GM21717 (cell line): ENCODE data around the gene NCOA7.

Experiments
- ATAC-seq: cut with Tn5 transposase; IDR thresholded peaks from one replicate; pipeline ENCODE4 v1.9.1; 2021; ENCODE audit warnings: mild to moderate bottlenecking, moderate library complexity; ENCODE audit not compliant: unreplicated experiment

The NCOA7 gene

GRCh38 chr6:125809570-125810170 lies 18.9 kb downstream of the NCOA7 start:
- no peak for ATAC-seq

DNA sequence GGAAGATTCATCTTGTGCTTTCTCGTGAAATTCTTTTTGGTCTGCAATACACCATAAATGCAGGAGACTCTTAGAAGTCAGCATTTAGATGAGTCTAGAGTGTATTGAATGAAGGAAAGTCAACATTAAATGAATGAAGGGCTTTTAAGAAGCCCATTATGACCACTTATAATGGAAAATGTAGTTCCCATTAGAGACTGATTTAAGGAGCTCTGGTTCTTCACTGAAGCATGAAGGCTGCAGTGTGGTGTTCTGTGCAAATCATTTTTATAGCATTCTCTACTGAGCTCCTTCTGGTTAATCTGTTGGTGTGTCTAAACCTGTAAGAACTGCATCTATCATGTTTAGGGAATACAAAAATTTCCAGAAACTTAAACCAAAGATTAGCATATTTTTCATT lies 19.7 kb downstream of the NCOA7 start:
- no peak for ATAC-seq

DNA sequence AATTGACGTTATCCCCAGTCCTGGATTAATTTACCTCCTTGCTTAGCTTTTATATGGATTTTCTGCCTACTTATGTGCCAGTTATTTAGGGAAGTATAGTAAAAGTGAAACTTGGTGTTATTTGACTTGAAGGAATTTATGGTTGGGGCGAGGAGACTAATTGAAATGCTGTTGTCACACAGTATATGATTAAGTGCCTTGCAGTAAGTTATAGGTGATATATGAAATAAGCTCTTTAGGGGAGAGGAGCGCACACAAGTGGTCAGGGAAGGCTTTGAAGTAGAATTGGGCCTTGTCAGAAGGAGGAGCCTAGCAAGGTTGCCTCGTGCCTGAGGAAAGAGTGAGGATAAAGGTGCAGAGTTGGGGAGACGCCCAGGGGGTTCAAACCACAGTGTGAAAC lies 20.5 kb downstream of the NCOA7 start:
- ATAC-seq = no peak

DNA sequence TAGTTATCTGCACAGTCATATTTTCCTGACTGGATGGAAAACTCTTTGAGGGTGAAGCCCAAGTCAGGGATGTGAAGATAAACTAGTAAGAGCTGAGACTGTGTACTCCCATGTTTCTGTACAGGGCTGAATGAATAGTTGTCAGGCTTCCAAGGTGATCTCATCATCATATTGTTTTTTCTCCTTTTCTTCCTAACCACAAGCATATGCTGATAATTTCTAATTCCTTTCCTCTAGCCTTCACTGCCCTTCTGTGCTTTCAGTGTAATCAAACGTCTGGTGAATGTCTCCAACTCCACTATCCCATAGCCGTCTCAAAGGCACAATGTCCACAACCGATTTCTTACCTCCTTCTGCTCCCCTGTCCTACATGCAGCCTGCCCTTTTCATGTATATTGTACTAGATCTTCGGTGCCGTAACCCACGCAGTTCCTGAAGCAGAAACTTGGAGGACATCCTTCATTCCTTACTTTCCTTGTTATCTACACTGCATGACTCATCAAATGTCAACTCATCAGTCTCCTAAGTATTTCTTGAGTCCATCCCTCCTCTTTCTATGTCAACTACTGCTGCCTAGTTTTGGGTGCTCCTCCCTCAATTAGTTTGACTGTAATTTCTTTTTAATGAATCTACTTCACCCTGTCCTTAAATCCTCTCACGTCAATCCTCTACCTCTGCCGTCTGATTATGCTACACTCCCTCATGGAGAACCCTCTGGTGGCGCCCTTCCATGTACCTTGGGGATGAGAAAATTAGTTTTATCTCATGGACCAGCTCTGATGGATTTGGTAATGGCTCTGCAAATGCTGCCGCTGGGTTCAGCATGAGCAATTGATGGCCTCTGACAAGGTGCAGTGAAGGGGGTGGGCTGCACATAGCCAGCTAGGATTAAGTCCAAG lies 21.9 kb downstream of the NCOA7 start:
- ATAC-seq = no peak

GRCh38 chr6:125814481-125814880 lies 23.7 kb downstream of the NCOA7 start:
- ATAC-seq = peak; percentile 38

- no peak for ATAC-seq
These were observed 24.5 kb downstream of the NCOA7 start for GRCh38 chr6:125815080-125815910.

- no peak for ATAC-seq
These were observed 26.1 kb downstream of the NCOA7 start for GRCh38 chr6:125816828-125817280.

- ATAC-seq = peak; percentile 50
These were observed 27.5 kb downstream of the NCOA7 start for GRCh38 chr6:125818225-125818657.

DNA sequence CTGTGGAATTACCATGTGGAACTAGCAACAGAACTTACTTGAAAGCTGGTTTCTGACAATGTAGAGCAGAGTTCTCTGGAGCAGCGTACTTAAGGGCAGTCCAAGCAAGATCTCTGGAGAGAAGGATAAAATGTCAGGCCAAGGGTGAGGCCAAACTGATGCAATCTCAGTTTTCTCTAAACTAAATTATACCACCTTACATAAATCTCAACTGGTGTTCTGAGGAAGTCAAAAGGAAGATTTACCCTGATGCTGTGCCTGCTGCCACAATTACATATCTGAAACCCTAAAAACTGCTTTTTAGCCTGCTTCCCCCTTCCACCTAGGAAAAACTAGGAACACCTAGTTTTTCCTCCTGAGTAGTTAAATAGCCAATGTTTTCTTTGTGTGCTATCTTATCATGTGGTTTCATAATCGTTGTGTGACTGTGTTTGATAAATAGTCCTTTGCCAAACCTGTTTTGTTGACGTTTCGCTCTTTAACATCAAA lies 28.1 kb downstream of the NCOA7 start:
- no peak for ATAC-seq

DNA sequence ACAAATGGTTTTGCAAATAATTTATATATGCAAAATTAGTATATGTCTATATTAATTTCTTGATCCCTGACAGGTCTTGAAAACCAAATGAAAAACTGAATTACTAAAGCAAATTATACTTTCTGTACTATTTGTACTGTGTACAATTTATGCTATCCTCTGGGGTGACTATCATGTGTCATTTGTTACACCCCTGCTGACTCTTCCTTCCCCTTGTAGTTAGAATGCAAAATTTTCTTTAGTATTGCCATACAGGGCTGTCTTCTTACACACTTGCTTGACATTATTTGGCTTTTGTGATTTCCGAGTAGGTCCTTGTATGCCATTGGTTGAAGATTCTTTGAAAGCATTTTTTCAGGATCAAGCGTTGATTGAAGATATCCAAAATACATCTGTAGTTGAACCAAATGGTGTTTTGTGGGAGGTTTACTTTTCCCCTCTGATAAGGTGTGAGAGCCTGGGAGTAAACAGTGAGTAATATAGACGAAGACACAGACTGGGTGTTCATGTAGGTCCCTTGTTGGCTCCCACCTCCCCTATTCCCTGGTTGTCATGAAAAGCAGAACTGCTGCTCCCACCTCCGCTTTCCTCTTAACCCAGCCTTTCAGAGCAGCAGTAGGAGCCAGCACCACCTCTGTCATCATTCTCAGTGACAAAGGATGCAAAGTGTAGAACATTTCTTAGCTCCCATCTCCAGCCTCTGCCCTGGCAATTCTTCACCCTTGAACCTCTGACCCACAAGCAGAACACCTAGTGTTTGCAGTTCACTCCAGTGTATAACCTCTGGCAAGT lies 29.0 kb downstream of the NCOA7 start:
- no peak for ATAC-seq

DNA sequence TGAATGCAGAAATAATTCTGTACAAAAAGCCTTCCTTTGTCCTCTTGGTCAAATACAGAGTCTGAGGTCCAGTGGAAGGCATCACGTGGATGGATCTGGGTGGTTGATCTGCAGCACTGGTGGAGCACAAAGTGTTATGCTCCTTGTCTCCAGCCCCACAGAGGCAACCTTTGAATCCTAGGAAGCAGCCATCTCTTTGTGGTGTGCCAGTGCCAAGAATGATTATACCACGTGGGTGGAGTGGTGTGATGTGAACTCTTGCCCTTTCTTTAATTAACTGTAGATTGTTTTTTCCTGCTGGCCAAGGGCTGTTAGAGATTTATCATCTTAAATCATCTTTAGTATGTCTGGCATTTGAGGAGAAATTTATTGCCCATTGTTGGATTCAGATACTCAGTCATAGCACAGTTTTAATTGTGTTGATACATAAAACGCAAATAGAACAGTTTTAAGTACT lies 31.1 kb downstream of the NCOA7 start:
- ATAC-seq = no peak

DNA sequence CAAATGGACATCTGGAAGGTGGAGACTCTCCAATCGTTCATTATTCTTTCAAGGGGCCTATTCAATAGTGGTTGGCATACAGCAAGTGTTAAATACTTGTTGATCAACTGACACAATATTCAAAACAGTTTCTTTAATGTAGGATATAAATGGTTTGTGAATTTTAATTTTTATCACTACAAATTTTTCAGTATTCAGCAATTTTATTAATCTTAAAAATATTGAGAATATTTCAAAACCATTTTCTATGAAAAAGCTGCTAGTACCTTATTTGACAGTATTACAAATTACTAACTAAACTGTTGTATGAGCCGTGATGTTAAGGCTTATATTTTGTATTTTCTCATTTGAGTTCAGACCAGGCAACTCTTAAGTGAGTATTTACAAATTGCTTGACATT lies 32.4 kb downstream of the NCOA7 start:
- no peak for ATAC-seq

GRCh38 chr6:125824946-125825771 lies 34.4 kb downstream of the NCOA7 start:
- ATAC-seq = no peak

DNA sequence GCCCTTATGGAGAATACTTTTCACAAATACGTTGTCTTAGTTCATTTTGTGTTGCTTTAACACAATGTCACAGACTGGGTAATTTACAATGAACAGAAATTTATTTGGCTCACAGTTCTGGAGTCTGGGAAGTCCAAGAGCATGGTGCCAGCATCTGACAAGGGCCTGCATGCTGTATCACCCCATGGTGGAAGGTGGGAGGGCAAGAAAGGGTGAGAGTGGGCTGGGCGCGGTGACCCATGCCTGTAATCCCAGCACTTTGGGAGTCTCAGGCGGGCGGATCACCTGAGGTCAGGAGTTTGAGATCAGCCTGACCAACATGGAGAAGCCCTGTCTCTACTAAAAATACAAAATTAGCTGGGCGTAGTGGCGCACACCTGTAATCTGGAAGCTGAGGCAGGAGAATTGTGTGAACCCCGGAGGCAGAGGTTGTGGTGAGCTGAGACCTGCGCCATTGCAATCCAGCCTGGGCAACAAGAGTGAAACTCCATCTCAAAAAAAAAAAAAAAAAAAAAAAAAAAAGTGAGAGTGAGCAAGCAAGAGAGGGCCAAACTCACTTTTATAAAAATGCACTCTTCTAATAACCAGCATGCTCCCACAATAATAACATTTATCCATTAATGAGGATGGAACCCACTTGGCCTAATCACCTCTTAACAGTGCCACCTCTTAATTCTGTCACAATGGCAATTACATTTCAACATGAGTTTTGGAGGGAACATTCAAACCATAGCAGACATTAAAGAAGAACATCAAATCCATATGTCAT lies 36.1 kb downstream of the NCOA7 start:
- ATAC-seq = no peak

DNA sequence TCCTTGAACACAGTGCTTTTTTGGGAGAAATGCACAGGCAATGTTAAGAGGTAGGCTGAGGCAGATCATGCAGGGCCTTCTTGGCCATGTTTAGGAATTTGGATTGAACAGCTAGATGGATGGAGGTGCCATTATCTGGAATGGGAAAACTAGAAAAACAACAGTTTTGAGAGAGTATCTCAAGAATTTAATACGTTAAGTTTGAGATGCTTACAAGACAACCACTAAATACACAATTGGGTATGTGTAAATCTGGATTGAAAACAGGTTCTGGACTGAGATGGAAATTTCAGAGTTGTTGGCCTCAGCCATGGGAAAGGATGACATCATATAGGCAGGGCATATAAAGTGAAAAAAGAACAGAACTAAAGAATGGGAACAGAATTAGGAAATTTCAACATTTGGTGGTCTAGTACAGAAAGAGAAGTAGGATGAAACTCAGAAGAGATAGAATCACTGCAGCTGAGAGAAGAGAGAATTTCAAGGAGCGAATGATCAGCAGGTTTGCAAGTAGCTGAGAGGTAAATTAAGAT lies 37.1 kb downstream of the NCOA7 start:
- ATAC-seq = no peak

DNA sequence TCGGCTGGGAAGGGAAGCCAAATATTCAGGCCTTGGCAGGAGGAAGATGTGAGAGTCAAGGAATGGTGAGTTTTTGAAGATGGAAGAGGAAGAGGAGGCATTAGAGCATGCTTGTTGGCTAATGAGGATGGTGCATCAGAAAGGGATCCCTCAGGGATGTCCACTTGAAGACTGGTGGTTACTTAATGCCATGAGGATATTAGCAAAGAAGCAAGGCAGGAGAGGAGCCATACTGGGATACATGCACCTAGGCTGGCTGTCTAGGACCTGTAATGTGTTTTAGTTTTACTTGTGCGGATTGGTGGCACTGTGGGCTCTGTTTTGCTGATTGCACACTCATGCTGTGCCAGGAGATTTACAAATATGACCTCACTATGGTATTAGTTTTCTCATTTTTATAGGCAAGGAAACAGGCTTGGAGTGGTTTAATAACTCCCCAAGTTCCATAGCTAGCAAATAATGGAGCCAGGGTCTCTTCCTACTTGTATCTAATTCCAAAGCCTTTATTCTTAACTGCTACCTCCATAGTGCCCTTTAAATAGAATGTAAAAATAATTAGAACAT lies 37.8 kb downstream of the NCOA7 start:
- no peak for ATAC-seq

DNA sequence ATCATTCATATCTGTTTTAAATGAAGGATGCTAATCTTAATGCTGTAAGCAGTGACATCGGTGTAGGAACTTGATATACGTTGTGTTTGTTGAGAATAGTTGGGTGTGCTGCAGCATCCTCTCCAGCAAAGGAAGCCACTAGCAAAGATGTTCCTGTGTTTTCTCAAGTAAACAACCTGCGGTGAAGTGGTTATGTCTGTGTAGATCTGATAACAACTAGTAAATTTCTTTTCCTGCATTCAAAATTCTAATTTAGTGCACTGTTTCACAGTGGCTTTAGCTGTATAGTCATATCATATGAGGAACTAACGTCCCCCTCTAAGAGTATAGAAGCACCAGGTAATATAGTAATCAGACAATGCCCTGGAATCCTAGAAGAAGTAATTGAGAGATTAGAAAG lies 38.7 kb downstream of the NCOA7 start:
- no peak for ATAC-seq

DNA sequence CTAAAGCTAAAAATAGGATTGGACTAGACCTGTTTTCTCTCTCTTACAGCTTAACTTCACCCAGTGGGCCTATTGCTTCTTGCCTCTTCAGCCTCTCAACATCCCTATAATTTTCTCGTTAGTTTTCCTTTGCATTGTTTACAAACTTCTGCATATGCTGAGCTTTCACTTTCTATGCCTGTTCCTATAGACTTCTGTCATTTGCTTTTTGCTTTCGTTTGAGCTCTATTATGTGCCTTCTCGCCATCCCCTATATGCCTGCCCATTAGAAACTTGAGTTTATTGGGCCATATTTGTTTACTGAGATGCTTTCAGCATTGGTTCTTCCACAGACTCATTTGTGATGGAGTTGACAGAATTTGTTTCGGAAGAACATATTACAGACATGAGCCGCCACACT lies 40.9 kb downstream of the NCOA7 start:
- ATAC-seq = peak; percentile 44
